Adrenal gland (tissue), 5 donors: ENCODE measurements around the gene SKP1.

Experiments used
- CTCF ChIP-seq, 6 experiments: fragments of 450-650 bp in 4 of 6; fragments of 200-600 bp in 2 of 6; sonication (generic) in 1 of 6; IDR thresholded peaks; 1 replicate in 5 of 6; 2 replicates in 1 of 6; pipeline versions ENCODE4 v1.5.1 to v1.8.0; 2016 to 2021; ENCODE audit warnings: antibody characterized with exemption in 6 of 6, mild to moderate bottlenecking in 2 of 6, moderate library complexity in 1 of 6
- POLR2A ChIP-seq, 2 donors: fragments of 450-650 bp; IDR thresholded peaks; one replicate each; pipeline ENCODE4 v1.6.1; 2017; ENCODE audit warnings: antibody characterized with exemption in 2 of 2, mild to moderate bottlenecking in 2 of 2, moderate library complexity in 1 of 2
- donor health status: DM: no; HTN: no; CAD: no.

- TF ChIP-seq POLR2A (IDR thresholded peaks at IDR 0.05) (no peak), CTCF (IDR thresholded peaks at IDR 0.05) (no peak)
Measured at GRCh38 chr5:134119720-134120119, 57.0 kb downstream of the SKP1 start.
